ENCODE results near the gene DLX2. TPM values are rescaled to one million over a fixed set of nuclear protein-coding genes. Genes with fewer than 3 reads are reported as not detected.

DLX2 gene
- total RNA-seq, 2 donors from 2014 or later = 0.45 TPM; not detected in 1

- no peaks in the 10 kb centered on the region for H3K36me3 ChIP-seq
- under 1% methylated on average over 47 of the region's 51 CpGs for WGBS
- peak; percentile 70 for DNase-seq (ENCODE audit: low spot score)
- no peaks in the 10 kb centered on the region for H3K9me3 ChIP-seq
- intact Hi-C loops (cut with DNase I) = no loop called here
- peaks cover 73% of the 10 kb centered on the region for H3K27me3 ChIP-seq (replicated peaks; ENCODE audit: insufficient read depth)
- peak overlapping the region; percentile 2 to 7 for H3K4me3 ChIP-seq
- no peak overlapping the region for H3K27ac ChIP-seq
- TF ChIP-seq POLR2A (IDR thresholded peaks at IDR 0.05) (no peak), POLR2AphosphoS5 (IDR thresholded peaks at IDR 0.05) (peak; percentile 79)
- H3K4me1 ChIP-seq (replicated peaks) = peaks cover 13% of the 10 kb centered on the region
Observed at GRCh38 chr2:172095146-172095904, 7.4 kb downstream of the DLX2 start.

DNA sequence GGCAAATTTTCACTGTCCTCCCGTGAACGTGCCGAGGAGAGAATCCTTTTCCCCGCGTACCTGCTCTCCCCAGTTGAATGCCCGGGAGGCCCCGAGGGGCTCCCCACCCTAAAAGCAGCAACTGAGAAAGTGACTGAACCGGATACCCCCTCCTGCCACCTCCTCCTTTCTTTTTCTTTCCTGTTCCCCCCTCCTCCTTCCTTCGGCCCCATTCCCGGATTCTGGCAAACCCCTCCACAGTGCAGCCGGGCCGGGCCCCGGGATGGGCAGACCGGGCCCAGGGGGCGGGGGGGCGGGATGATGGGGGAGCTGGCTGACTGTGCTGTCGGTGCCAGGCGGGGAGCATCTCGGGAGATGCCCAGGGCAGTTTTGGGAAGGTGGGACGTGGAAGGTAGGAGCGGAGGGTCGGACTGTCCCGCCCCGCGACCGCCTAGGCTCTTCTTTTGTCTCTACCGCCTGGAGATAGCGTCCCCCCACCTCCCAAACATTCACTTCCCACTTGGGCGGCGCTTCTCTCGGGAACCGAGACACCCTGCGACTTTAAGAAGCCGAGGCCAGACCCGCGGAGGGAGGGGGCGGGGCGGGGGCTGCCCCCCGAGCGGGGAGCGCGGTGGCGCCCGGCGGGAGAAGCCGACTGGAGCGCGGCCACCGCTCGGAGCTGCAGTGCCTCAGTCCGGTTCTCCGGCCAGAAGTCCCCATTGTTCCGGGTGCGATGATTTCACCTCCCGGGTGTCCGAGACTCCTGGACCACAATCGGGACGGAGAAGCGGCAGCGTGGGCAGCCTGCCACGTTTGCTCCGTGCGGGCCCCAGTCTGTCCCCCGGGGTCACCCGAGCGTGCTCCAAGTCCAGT lies 8.2 kb downstream of the DLX2 start:
- Histone ChIP-seq H3K9me3 (no peaks in the 10 kb centered on the region), H3K4me3 (peak overlapping the region; percentile 2 to 7), H3K27me3 (replicated peaks; ENCODE audit: insufficient read depth) (peaks cover 65% of the 10 kb centered on the region), H3K27ac (no peak overlapping the region), H3K4me1 (replicated peaks) (peaks cover 13% of the 10 kb centered on the region), H3K36me3 (no peaks in the 10 kb centered on the region)
- DNase-seq (ENCODE audit: low spot score) = no peak
- intact Hi-C loops (cut with DNase I) = no loop called here
- 2% methylated on average over 66 of the region's 66 CpGs for WGBS
- no peak for TF ChIP-seq POLR2A (IDR thresholded peaks at IDR 0.05)
- TF ChIP-seq POLR2AphosphoS5 (IDR thresholded peaks at IDR 0.05) = no peak
- TF ChIP-seq, protein P1, sequence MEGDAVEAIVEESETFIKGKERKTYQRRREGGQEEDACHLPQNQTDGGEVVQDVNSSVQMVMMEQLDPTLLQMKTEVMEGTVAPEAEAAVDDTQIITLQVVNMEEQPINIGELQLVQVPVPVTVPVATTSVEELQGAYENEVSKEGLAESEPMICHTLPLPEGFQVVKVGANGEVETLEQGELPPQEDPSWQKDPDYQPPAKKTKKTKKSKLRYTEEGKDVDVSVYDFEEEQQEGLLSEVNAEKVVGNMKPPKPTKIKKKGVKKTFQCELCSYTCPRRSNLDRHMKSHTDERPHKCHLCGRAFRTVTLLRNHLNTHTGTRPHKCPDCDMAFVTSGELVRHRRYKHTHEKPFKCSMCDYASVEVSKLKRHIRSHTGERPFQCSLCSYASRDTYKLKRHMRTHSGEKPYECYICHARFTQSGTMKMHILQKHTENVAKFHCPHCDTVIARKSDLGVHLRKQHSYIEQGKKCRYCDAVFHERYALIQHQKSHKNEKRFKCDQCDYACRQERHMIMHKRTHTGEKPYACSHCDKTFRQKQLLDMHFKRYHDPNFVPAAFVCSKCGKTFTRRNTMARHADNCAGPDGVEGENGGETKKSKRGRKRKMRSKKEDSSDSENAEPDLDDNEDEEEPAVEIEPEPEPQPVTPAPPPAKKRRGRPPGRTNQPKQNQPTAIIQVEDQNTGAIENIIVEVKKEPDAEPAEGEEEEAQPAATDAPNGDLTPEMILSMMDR (IDR thresholded peaks at IDR 0.05) = no peak

GRCh38 chr2:172093416-172094293 lies 9.0 kb downstream of the DLX2 start:
- no peaks in the 10 kb centered on the region for H3K36me3 ChIP-seq
- H3K27ac ChIP-seq = no peak overlapping the region
- DNase-seq (ENCODE audit: low spot score) = no peak
- no peak for TF ChIP-seq POLR2A (IDR thresholded peaks at IDR 0.05)
- TF ChIP-seq, protein P1 (IDR thresholded peaks at IDR 0.05) = no peak
- no peak for TF ChIP-seq POLR2AphosphoS5 (IDR thresholded peaks at IDR 0.05)
- H3K9me3 ChIP-seq = no peaks in the 10 kb centered on the region
- whole genome bisulfite sequencing = 16% methylated on average over 18 of the region's 18 CpGs
- peaks cover 64% of the 10 kb centered on the region for H3K27me3 ChIP-seq (replicated peaks; ENCODE audit: insufficient read depth)
- no peak overlapping the region for H3K4me3 ChIP-seq
- H3K4me1 ChIP-seq (replicated peaks) = peaks cover 13% of the 10 kb centered on the region
- intact Hi-C loops (cut with DNase I) = no loop called here

DNA sequence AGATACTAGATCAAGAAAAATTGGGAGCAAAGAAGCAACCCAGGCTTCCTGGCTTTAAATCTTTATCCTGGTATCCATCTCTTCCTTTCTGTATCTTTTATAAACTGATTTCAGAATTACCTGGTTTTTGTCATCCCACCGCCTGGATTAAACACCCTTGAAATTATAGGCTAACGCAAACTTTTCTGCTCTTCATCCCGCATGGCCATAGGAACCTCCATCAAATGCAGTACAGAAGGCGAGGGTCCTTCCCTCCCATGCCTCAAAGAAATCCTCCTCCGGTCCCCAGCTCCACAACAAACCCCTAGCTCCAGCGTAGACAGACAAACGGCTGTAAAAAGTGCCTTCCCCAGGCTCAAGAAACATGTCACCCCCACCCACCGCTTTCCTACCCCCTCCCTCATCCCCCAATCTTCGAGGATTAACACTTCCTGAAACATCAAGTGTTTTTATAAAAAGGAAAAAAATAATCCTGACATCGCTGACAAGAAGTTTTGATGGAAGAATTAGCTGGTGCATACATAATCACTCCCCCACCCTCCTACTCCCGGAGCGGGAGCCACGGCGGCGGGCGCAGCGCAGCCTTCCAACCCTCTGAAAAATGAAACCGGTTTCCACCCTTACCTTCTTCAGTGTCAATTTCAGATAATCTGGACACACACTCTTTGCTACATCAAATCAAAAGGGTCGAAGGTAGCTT lies 9.8 kb downstream of the DLX2 start:
- Histone ChIP-seq H3K27me3 (replicated peaks; ENCODE audit: insufficient read depth) (peaks cover 65% of the 10 kb centered on the region), H3K36me3 (no peaks in the 10 kb centered on the region), H3K4me3 (no peak overlapping the region), H3K4me1 (replicated peaks) (peaks cover 13% of the 10 kb centered on the region), H3K9me3 (no peaks in the 10 kb centered on the region), H3K27ac (no peak overlapping the region)
- DNase-seq (ENCODE audit: low spot score) = no peak
- 11% methylated on average over 19 of the region's 19 CpGs for WGBS
- intact Hi-C loops (cut with DNase I) = no loop called here
- TF ChIP-seq, protein P1 (IDR thresholded peaks at IDR 0.05) = no peak
- TF ChIP-seq POLR2A (IDR thresholded peaks at IDR 0.05) (no peak), POLR2AphosphoS5 (IDR thresholded peaks at IDR 0.05) (no peak)
